WTC11 (cell line): ENCODE results near the gene ZNF768.

Source experiments
- CTCF ChIP-seq: fragments of 200-600 bp; IDR thresholded peaks from 2 replicates; pipeline ENCODE4 v1.8.0; 2022; ENCODE audit warnings: antibody characterized with exemption
- E2F1 ChIP-seq: sonication (generic); formaldehyde crosslinking; IDR thresholded peaks from 2 replicates; pipeline ENCODE4 v1.8.0; 2022; ENCODE audit warnings: mild to moderate bottlenecking, missing genetic modification reagents
- ELF4 ChIP-seq: sonication (generic); formaldehyde crosslinking; IDR thresholded peaks from 2 replicates; pipeline ENCODE4 v1.8.1; 2022; ENCODE audit warnings: low read depth, mild to moderate bottlenecking, moderate library complexity, missing genetic modification reagents
- JUN ChIP-seq: sonication (generic); formaldehyde crosslinking; IDR thresholded peaks from 2 replicates; pipeline ENCODE4 v1.8.0; 2023; ENCODE audit warnings: mild to moderate bottlenecking, missing genetic modification reagents
- NFE2L1 ChIP-seq: sonication (generic); formaldehyde crosslinking; IDR thresholded peaks from 2 replicates; pipeline ENCODE4 v1.8.1; 2023; ENCODE audit warnings: missing genetic modification reagents
- RELA ChIP-seq: sonication (generic); formaldehyde crosslinking; IDR thresholded peaks from 2 replicates; pipeline ENCODE4 v1.8.1; 2022; ENCODE audit warnings: missing genetic modification reagents, mild to moderate bottlenecking, borderline replicate concordance
- ZNF138 ChIP-seq: sonication (generic); formaldehyde crosslinking; conservative IDR thresholded peaks from 2 replicates; pipeline ENCODE4 v1.8.1; 2022; ENCODE audit warnings: mild to moderate bottlenecking, moderate library complexity, missing genetic modification reagents
- ZNF232 ChIP-seq: sonication (generic); formaldehyde crosslinking; IDR thresholded peaks from 2 replicates; pipeline ENCODE4 v1.8.0; 2022; ENCODE audit warnings: mild to moderate bottlenecking, missing genetic modification reagents
- ZNF317 ChIP-seq: sonication (generic); formaldehyde crosslinking; IDR thresholded peaks from 2 replicates; pipeline ENCODE4 v1.8.1; 2023; ENCODE audit warnings: low read depth, mild to moderate bottlenecking, moderate library complexity, missing genetic modification reagents, borderline replicate concordance

GRCh38 chr16:30493941-30494488, 32.4 kb downstream of the ZNF768 start:
- TF ChIP-seq RELA (CRISPR knock-in tag), result no peak
- no peak for TF ChIP-seq JUN (CRISPR knock-in tag)
- TF ChIP-seq ZNF138 (CRISPR knock-in tag), result no peak
- no peak for TF ChIP-seq ELF4 (CRISPR knock-in tag)
- no peak for TF ChIP-seq E2F1 (CRISPR knock-in tag)
- no peak for TF ChIP-seq CTCF
- no peak for TF ChIP-seq NFE2L1
- no peak for TF ChIP-seq ZNF232 (CRISPR knock-in tag)
- TF ChIP-seq ZNF317 (CRISPR knock-in tag), result no peak
